GM12872 (cell line): ENCODE measurements around the gene CTDSP1.

ENCODE experiments used
- CTCF ChIP-seq: IDR thresholded peaks from 3 replicates; pipeline ENCODE4 v1.5.1; 2011; ENCODE audit warnings: low read depth, mild to moderate bottlenecking, low read length, moderate library complexity; ENCODE audit not compliant: insufficient read depth

CTDSP1 gene

GRCh38 chr2:218364196-218364595 lies 35.5 kb upstream of the CTDSP1 start:
- TF ChIP-seq CTCF: no peak

DNA sequence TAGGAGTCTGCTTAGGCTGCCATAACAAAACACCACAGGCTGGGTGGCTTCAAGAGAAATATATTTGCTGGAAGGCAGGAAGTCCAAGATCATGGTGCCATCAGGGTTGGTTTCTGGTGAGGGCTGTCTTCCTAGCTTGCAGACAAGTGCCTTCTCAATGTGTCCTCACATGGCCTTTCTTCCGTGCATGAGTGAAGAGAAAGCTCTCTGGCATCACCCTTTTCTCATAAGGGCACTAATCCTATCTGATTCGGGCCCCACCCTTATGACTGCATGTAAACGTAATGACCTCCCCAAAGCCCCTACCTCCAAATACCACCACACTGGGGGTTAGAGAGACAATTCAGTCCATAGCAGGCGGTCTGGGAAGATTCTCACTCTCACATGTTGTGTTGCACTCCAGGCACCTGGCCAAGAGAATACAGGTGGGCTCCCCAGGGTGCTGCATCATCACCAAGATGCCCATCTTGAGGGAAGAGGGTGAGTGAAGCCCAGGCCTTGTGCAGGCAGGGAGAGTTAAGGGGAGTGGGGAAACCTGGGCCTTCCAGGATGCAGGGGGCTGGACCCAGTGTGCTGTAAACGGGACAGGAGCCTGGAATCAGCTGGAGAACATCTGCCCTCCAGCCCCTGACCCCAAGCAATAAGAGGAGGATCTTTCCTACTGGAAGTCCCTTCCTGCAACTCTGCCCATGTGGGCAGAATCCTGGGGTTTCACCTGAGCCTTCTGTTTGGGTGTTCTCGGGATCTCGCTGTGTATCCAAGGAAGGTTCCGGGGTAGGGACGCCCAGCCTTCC lies 32.9 kb upstream of the CTDSP1 start:
- TF ChIP-seq CTCF: no peak

- TF ChIP-seq CTCF: no peak
These were observed 32.1 kb upstream of the CTDSP1 start for GRCh38 chr2:218367415-218368149.

GRCh38 chr2:218368150-218368528 lies 31.5 kb upstream of the CTDSP1 start:
- no peak for TF ChIP-seq CTCF

GRCh38 chr2:218368621-218369153 lies 31.0 kb upstream of the CTDSP1 start:
- no peak for TF ChIP-seq CTCF

- no peak for TF ChIP-seq CTCF
These were observed 30.3 kb upstream of the CTDSP1 start for GRCh38 chr2:218369330-218369729.

DNA sequence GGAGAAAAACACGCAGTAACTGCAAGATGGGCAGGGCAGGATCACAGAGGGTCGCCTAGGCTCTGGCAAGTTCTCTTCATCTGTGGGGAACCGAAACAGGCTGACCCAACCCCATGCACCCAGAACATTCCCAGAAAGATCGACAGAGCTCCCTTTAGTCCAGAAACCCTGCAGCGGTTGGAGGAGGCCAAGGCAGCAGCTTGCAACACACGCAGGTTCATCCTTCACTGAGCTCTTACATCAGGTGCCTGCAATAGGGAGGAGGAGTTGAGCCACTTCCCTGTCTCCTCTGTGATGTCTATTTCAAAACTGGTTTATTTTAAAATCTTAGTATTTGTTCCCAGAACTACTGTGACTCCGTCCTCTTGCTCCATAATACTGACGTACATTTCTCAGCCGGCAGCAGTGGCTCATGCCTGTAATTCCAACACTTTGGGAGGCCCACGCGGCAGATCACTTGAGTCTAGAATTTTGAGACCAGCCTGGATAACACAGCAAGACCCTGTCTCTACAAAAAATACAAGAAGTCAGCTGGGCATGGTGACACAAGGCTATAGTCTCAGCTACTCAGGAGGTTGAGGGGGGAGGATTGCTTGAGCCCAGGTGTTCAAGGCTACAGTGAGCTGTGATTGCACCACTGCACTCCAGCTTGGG lies 29.1 kb upstream of the CTDSP1 start:
- no peak for TF ChIP-seq CTCF
